ENCODE results near the gene CHD3.

Gene CHD3

GRCh38 chr17:7887482-7888183 lies 956 bp upstream of the CHD3 start:
- no peak for TF ChIP-seq CTCF (conservative IDR thresholded peaks at IDR 0.05; ENCODE audit: control insufficient read depth, insufficient read depth, low read depth, low read length)
- DNase-seq (ENCODE audit: low read depth) = peak; percentile 95
- peak overlapping the region; percentile 75 for H3K4me3 ChIP-seq (ENCODE audit: control insufficient read depth, low read depth, low read length)

GRCh38 chr17:7889166-7889955 lies 772 bp downstream of the CHD3 start:
- peak overlapping the region; percentile 21 for H3K4me3 ChIP-seq (ENCODE audit: control insufficient read depth, low read depth, low read length)
- TF ChIP-seq CTCF (conservative IDR thresholded peaks at IDR 0.05; ENCODE audit: control insufficient read depth, insufficient read depth, low read depth, low read length) = peak; percentile 48
- DNase-seq (ENCODE audit: low read depth) = peak; percentile 96

GRCh38 chr17:7893187-7893880 lies 4.7 kb downstream of the CHD3 start:
- DNase-seq (ENCODE audit: low read depth) = no peak
- no peak overlapping the region for H3K4me3 ChIP-seq (ENCODE audit: control insufficient read depth, low read depth, low read length)
- no peak for TF ChIP-seq CTCF (conservative IDR thresholded peaks at IDR 0.05; ENCODE audit: control insufficient read depth, insufficient read depth, low read depth, low read length)

- H3K4me3 ChIP-seq (ENCODE audit: control insufficient read depth, low read depth, low read length) = no peak overlapping the region
- TF ChIP-seq CTCF (conservative IDR thresholded peaks at IDR 0.05; ENCODE audit: control insufficient read depth, insufficient read depth, low read depth, low read length) = no peak
- DNase-seq (ENCODE audit: low read depth) = no peak
These were observed 5.6 kb downstream of the CHD3 start for GRCh38 chr17:7894226-7894625.

GRCh38 chr17:7894866-7895265 lies 6.3 kb downstream of the CHD3 start:
- no peak for DNase-seq (ENCODE audit: low read depth)
- H3K4me3 ChIP-seq (ENCODE audit: control insufficient read depth, low read depth, low read length) = no peak overlapping the region
- TF ChIP-seq CTCF (conservative IDR thresholded peaks at IDR 0.05; ENCODE audit: control insufficient read depth, insufficient read depth, low read depth, low read length) = no peak

- no peak overlapping the region for H3K4me3 ChIP-seq (ENCODE audit: control insufficient read depth, low read depth, low read length)
- no peak for TF ChIP-seq CTCF (conservative IDR thresholded peaks at IDR 0.05; ENCODE audit: control insufficient read depth, insufficient read depth, low read depth, low read length)
- DNase-seq (ENCODE audit: low read depth) = no peak
These were observed 8.5 kb downstream of the CHD3 start for GRCh38 chr17:7897090-7897489.
